SK-N-SH (cell line): ENCODE measurements around the gene FBN1.

Experiments
- POLR2AphosphoS5 ChIP-seq: IDR thresholded peaks from 2 replicates; pipeline ENCODE4 v1.6.1; 2012; ENCODE audit warnings: low read depth, low read length
- TF ChIP-seq, protein P1 (sequence below): IDR thresholded peaks from 2 replicates; pipeline ENCODE4 v1.4.0; 2012; ENCODE audit warnings: low read depth

DNA sequence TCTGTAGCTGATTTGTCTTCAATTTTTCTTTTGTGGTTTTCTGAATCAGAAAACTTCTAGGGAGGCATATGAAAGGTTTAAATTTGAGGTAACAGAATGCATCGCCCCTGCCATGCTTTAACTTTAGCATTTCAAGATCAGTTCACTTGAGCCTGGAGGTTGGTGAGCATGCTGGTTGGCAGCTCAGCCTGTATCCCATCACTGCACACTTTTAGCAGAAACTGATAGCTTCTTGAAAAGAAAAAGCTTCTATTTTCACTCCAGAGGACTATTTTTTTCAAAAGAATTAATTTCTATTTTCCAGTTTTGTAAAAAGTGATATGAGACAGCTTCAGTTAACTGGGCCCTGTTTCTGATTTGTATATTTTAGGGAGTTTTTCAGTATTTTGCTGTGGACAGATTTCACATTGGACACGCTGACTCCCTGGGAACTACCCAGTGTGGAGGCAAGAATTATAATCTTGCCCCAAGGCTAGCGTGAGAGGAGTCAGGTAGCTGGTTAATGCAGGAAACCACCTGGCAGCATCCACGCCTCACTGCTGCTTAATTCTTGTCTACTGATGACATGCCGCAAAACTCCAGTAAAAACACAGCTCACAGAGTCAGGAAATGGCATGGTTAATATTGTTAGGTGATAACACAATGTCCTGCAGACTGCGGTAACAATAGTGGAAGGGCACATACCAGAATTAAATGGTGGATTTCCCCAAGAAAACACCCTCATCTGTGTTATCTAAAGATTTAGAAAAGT lies 242.9 kb downstream of the FBN1 start:
- TF ChIP-seq, protein P1, sequence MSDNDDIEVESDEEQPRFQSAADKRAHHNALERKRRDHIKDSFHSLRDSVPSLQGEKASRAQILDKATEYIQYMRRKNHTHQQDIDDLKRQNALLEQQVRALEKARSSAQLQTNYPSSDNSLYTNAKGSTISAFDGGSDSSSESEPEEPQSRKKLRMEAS = no peak
- TF ChIP-seq POLR2AphosphoS5 = no peak
